ENCODE measurements around the gene SCLY.
"Not testable (repeated sequence)": the region's sequence is repeated elsewhere in the genome, so short reads cannot be mapped to it uniquely, and the experiment has no call there.

SCLY gene

DNA sequence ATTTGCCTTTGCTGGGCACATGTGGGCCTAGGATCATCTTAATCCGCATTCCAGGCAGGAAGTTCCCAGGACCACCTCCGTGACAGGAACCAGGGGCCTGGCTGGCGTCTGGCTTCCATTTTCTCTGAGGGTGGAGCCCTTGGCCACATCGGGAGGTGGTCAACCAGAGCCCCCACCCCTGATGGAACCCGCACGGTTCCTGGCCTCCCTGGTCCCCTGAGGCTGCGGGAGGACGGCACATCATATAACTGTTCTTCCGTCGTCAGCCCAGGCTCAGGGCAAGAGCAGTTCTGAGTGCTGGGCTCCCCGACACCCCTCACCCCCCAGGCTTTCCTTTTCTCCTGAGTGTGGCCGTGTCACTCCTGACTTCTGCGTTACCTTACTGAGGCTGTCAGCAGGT is 52.8 kb downstream of the SCLY start:
- DNase-seq (ENCODE audit: low read depth) = no peak

DNA sequence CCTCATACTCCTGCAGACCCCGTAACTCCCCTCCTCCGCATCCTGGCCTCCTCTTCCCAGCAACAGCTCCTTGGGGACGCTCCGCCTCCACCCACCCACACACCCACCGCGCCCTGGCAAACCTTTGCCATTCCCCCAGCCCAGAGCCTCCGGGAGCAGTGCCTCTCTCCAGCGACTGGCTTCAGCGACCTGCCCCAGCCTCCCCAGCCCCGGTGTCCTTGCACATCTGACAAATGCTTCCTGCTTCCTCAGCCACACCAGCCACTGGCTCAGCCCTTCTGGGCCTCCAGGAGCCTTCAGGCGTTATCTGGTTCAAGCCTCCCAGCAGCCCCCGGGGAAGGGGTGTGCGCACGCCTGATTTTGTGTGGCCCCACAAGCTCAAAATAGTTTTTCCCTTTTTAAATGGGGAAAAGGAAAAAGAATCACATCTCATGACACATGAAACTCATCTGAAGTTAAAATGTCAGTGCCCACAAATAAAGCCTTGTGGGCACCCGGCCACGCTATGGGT is 53.6 kb downstream of the SCLY start:
- no peak for DNase-seq (ENCODE audit: low read depth)

DNA sequence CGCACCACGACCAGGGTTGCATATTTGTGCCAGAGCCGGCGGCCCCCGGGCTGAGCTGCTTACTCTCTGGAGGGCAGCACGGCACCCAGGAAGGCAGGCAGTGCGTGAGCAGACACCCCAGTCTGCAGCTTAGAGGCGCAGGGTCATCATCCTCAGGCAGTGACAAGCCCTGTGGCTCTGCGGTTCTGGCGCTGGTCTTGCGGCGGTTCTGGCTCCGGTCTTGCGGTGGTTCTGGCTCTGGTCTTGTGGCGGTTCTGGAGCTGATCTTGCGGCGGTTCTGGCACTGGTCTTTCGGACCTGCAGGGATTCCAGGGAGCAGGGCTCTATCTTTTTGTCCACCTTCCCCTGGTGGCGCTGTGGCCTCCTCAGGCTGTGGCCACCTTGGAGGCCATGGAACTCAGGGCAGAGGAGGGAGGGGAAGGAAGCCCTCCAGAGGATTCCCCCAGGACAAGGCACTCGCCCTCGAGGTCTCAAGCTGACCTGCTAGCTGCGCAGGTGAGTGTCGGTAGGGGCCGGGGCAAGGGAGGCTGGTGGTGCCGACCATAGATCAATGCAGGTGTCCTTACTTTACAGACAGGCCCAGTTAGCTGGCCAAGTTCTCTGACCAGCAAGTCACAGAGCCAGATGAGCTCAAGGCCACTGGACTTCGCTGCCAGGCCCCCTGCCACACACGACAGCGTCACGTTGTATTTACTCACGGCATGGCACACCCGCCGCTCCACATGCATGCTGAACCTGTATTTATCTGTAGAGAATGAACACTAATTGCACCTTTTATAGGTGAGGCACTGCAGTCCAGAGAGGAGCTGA is 54.3 kb downstream of the SCLY start:
- DNase-seq (ENCODE audit: low read depth) = no peak

DNA sequence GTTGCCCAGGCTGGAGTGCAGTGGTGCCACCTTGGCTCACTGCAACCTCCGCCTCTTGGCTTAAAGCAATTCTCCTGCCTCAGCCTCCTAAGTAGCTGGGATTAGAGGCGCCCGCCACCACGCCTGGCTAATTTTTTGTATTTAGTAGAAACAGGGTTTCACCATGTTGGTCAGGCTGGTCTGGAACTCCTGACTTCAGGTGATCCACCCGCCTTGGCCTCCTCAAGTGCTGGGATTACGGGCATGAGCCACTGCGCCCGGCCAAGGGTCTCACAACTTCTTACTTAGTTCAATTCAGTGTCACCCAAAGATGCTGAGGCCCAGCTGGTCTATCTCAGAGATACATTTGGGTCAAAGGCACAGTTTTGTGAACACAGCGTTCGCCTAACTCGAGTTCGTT is 54.9 kb downstream of the SCLY start:
- DNase-seq (ENCODE audit: low read depth) = not testable (repeated sequence)

DNA sequence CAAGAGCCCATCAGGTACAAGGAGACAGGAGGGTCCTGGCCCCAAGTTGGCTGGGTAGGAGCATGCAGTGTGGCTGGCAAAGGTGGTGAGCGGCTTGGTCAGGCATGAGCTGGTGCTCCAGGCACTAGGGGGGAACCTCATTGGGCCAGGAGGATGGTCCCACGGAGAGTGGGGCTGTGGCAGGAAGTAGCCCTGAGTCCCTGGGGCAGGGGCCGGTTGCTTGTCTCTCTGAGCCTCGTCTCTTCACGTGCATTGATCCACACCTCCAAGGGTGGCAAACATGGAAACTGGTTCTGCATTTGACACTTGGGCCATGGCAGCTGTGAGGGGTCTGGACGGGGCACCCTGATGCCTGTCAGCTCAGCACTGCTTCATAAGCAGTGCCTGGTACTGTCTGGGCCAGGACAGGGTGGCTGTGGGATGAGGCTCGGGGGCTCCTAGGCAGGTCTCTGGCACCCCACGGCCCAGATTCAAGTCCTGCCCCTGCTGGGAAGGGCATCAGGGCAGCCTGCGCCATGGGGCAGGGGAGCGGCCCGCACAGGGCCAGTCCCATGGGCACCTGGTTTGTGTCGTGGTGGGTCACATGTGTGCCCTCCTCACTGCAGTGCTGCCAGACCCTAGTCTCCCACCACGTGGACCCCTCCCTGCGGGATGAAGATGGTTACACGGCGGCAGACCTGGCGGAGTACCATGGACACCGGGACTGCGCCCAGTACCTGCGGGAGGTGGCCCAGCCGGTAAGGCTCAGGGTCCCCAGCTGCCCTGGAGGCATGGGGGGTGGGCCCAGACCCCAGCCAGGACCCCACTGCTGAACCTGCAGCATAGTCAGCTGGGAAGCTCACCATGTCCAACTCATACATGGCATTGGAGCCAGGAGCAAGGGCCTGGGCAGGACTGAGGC is 55.7 kb downstream of the SCLY start:
- DNase-seq (ENCODE audit: low read depth) = no peak

DNA sequence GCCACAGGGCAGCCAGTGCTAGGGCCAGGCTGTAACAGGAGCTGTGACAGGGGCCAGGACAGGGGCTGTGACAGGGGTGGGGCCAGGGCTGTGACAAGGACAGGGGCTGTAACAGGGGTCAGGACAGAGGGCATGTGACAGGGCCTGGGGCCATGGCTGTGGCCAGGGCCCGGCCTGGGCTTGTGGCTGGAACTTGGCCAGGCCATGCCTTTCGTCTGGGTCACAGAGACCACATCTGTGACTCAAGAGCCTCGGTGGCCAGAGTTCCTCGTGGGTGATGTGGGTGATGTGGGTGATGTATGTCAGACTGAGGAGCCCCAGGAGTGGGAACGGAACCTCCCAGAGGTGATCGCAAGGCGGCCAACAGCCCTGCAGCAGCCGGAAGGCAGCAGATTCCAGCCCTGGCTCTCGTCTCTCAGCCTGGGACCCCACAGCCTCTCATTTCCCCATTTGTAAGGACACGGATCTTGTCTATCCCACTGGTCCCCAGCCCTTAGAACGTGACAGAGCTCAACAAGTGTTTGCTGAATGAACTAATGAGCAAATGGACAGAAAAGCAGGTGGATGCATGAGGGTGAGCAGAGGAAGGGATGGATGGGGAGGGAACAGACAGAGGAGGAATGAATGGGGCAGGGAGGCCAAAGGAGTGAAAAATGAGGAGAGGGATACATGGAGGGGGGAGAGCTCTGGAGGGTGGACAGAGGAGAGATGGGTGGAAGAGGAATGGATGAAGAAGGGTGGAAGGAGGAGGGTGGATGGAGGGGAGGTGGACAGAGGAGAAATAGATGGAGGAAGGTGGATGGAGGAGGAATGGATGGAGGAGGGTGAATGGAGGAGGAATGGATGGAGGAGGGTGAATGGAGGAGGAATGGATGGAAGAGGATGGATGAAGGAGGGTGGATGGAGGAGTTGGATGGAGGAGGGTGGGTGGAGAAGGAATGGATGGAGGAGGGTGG is 56.7 kb downstream of the SCLY start:
- DNase-seq (ENCODE audit: low read depth) = no peak

DNA sequence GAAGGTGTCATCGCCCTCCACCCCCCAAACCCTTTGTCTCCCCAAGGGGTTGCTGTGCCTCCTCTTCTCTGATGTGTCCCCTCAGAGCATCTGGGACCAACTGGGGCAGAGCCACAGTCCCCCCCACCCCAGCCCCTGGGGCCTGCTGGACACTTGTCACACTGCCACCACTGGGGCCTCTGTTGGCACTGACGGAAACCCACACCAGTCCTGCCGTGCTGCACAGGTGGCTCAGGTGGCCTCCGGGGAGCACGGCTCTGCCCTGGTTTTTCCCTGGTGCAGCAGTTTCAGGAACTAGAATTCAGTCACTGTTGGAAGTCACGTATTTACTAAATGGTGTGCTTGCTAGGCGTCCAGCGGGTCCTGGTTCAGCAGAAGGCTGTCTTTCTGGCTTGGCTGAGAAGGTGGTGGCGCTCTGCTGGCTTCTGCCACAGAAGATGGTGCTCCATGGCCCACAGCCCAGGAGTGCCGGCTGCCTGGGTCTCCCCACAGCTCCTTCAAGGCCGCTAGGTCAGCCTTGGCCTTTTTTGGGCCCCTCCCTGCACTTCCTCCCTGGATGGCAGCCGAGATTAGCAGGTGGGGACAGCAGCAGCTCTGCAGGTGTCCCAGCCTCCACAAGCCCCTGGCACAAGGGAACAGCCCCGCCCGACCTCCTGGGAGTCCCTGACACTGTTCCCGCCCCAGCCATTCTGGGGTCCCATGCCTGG is 59.1 kb downstream of the SCLY start:
- DNase-seq (ENCODE audit: low read depth) = no peak

- DNase-seq (ENCODE audit: low read depth) = no peak
These were observed 59.9 kb downstream of the SCLY start for GRCh38 chr2:238120463-238121298.

DNA sequence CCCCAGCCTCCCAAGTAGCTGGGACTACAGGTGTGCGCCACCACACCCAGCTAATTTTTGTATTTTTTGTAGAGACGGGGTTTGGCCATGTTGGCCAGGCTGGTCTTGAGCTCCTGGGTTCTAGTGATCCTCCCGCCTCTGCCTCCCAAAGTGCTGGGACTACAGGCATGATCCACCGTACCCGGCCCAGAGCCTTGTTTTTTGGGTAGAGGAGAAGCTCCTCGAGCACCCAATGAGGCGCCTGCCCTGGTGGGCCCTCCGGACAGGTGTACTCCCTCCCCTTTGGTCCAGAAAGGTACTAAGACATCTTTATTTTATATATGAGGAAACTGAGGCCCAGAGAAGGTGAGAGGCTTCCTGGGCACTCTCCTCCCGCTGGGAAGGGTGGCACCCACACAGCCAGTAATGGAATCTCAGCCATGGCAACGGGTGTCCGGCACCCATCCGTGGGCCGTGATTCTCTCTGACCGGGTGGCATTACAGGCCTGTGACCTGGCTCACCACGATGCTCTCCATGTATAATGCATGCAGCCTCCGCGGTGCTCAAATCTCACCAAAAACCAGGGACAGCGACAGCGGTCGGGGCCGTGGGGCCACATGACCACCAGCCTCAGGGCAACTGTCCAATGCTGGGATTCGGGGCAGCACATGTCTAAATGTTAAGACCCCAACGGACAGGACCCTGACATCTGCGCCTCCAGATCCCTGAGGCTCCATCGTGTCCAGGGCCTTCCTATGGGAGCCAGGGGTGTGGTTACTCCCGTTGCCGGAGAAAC is 60.9 kb downstream of the SCLY start:
- DNase-seq (ENCODE audit: low read depth) = no peak

DNA sequence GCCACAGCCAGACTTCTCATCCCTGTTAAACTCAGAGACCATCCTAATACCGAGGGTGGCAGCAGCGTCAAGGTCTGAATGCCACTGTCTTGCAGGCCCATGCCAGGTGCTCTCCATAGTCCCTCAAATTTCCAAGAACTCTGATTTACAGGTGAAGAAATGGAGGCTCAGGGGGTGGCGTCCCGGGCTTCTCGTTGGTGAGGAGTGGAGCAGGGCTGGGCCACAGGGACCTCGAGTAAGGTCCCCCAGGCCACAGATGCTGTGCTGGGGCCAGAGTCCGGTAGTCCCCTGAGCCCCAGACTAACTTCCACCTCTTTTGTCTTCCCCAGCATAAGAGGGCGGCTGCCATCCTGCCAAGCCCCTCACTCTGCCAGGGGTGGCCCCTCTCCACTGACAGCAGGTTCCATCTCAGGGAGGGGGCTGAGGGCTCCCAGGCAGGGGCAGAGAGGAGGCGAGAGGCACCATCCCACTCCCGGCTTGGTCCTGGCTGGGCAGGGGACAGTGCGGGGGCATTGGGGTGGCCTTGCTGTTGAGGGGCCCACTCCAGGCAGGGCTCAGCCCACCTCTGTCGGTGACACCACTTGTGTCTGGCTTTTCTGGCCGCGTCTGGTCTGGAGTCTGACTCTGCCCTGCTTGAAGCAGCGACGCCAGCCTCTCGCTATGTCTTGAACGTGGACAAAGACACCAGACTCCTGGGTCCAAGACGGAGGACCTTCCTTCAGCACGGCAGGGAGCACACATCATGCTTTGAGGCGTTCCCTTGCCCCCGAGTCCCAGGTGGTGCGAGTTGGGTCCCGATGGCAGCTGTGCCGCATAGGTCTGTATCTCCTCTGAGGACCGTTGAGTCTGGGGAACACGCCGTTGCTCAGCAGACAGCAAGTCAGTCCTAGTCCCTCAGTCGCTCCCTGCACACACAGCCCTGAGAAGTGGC is 61.8 kb downstream of the SCLY start:
- no peak for DNase-seq (ENCODE audit: low read depth)

GRCh38 chr2:238123218-238123971 is 62.6 kb downstream of the SCLY start:
- no peak for DNase-seq (ENCODE audit: low read depth)

DNA sequence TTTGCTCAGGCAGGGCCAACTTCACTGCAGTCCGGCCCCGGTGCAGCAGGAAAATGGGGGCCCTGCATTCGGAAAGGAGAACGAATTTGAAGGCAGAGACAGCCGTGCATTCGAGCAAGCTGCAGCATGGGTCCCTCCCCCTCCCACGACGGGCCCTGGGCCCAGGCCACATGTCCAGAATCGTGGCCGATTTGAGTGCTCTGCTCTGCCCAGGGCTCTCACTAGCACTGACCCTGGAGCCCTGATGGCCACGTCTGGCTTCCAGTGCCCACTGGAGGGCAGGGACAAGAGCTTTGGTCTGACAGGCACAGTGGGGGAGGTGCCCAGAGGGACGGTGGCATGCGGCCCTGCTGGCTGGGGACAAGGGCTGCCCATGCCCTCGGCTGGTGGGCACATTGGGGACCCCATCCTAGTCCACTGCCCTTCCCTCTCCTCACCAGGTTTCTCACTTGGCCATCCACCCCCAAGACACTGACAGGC is 63.2 kb downstream of the SCLY start:
- DNase-seq (ENCODE audit: low read depth) = no peak

DNA sequence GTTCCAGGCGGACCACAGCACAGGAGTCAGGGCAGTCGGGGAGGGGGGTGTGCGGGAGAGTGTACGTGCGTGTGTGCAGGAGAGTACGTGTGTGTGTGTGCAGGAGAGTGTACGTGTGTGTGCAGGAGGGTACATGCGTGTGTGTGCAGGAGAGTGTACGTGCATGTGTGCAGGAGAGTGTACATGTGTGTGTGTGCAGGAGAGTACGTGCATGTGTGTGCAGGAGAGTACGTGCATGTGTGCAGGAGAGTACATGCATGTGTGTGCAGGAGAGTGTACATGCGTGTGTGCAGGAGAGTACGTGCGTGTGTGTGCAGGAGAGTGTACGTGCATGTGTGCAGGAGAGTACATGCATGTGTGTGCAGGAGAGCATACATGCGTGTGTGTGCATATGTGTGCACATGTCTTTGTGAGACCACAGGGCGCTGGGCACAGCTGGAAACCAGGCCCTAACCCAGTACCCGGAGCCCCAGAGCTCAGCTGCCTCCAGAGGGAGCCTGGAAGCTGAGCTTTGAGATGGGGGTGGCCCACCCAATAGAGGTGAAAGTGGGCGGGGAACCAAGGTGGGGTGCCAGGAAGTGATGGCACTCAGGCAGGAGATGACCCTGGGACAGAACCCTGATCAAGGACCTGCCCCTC is 63.8 kb downstream of the SCLY start:
- no peak for DNase-seq (ENCODE audit: low read depth)

GRCh38 chr2:238125127-238125885 is 64.5 kb downstream of the SCLY start:
- DNase-seq (ENCODE audit: low read depth) = no peak

GRCh38 chr2:238126338-238126737 is 65.5 kb downstream of the SCLY start:
- DNase-seq (ENCODE audit: low read depth) = no peak

DNA sequence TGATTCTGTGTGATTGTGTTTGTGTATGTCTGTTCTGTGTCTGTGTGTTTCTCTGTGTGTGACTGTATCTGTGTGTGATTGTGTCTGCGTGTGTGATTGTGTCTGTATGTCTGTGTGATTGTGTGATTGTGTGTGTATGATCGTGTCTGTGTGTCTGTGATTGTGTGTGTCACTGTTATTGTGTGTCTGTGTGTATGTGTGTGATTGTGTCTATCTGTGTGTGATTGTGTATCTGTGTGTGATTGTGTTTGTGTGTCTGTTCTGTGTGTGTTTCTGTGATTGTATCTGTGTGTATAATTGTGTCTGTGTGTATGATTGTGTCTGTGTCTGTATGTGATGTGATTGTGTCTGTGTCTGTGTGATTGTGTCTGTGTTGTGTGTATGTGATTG is 66.0 kb downstream of the SCLY start:
- no peak for DNase-seq (ENCODE audit: low read depth)
